ENCODE data around the gene COL17A1.

Gene COL17A1

DNA sequence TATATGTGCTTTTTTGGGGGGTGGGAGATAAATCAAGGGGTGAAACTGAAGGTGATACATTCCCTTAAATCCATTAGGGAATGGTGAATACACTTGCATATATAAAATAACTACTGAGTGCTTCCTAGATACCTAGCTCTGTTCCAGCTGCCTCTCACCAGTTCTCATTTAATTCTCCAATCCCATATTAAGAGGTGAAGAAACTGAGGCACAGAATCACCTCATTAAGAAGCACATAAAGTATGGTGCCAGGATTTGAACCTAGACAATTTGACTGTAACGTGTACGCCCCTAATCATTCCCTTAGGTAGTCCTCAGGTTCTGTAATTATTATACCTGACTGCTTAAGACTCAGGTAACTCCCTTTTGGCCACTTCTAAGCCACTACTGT is 34.8 kb upstream of the COL17A1 start:
- peak overlapping the region; percentile 91 for H3K4me2 ChIP-seq (ENCODE audit: low read length)
- H3K27ac ChIP-seq (ENCODE audit: low read depth, low read length), result peak overlapping the region; percentile 99
- no peak overlapping the region for H2AFZ ChIP-seq (ENCODE audit: insufficient read depth, low read length, poor library complexity)
- no peaks in the 10 kb centered on the region for H3K27me3 ChIP-seq (ENCODE audit: insufficient read depth, low read length)
- no peak overlapping the region for H3K4ac ChIP-seq (ENCODE audit: low read depth, low read length)
- H2BK5ac ChIP-seq (ENCODE audit: low read depth, low read length, poor library complexity), result no peak overlapping the region
- no peak overlapping the region for H2BK12ac ChIP-seq (ENCODE audit: low read length)
- H3K79me2 ChIP-seq (ENCODE audit: control insufficient read depth, insufficient read depth, low read length, poor library complexity), result peaks cover 3% of the 10 kb centered on the region
- H2BK120ac ChIP-seq (ENCODE audit: insufficient read depth, low read length, poor library complexity), result no peak overlapping the region
- DNase-seq, result no peak
- no peak overlapping the region for H3K23ac ChIP-seq (ENCODE audit: low read length)
- no peak overlapping the region for H3K4me3 ChIP-seq (ENCODE audit: low read depth, low read length)
- no peak overlapping the region for H3K18ac ChIP-seq (ENCODE audit: low read length)
- no peak overlapping the region for H4K12ac ChIP-seq (ENCODE audit: low read depth, low read length)
- no peak overlapping the region for H3K9ac ChIP-seq (ENCODE audit: low read length)
- no CpG with 5 or more reads among the region's 2 CpGs for WGBS (ENCODE audit: extremely low coverage, insufficient coverage, insufficient read length)
- H3K79me1 ChIP-seq (ENCODE audit: low read length), result peaks cover 11% of the 10 kb centered on the region
- H3K4me1 ChIP-seq (ENCODE audit: control insufficient read depth in 1 of 2, insufficient read depth in 2 of 2, low read length in 2 of 2), result peaks cover 0 to 2% of the 10 kb centered on the region in 2 experiments
- no peak overlapping the region for H3K14ac ChIP-seq (ENCODE audit: low read length)
- H3K36me3 ChIP-seq (ENCODE audit: control insufficient read depth in 1 of 2, insufficient read depth in 2 of 2, low read length in 2 of 2), result no peaks in the 10 kb centered on the region
- H3K9me3 ChIP-seq (ENCODE audit: insufficient read depth, low read depth, low read length), result no peaks in the 10 kb centered on the region
- no peak overlapping the region for H4K91ac ChIP-seq (ENCODE audit: low read depth, low read length)
- no peak overlapping the region for H2AK5ac ChIP-seq (ENCODE audit: low read length)
- peak overlapping the region; percentile 35 for H4K8ac ChIP-seq (ENCODE audit: low read depth, low read length)

DNA sequence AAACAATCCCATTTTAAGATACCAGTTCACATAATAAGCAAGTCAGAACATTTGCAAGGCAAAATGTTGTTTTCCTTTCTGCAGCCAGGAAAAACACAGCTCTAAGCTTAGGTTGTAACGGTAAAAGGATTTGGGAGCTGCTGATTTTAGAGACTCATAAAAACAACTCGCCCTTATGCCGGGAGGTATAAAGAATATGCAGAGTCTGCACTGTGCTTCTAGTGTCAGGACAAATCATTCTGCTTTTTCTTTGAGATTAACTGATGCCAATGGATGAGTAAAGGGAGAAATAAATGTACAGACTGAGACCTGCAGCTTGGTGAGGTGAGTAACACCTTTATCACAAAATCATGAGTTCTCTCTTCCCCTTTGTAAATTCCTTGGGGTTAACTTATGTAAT is 34.3 kb upstream of the COL17A1 start:
- Histone ChIP-seq H3K4me1 (ENCODE audit: control insufficient read depth in 1 of 2, insufficient read depth in 2 of 2, low read length in 2 of 2) (peaks cover 0 to 2% of the 10 kb centered on the region in 2 experiments), H3K4me3 (ENCODE audit: low read depth, low read length) (no peak overlapping the region), H2AFZ (ENCODE audit: insufficient read depth, low read length, poor library complexity) (no peak overlapping the region), H3K9ac (ENCODE audit: low read length) (no peak overlapping the region), H3K18ac (ENCODE audit: low read length) (no peak overlapping the region), H3K4me2 (ENCODE audit: low read length) (no peak overlapping the region), H3K79me1 (ENCODE audit: low read length) (peaks cover 11% of the 10 kb centered on the region), H3K27ac (ENCODE audit: low read depth, low read length) (no peak overlapping the region), H3K14ac (ENCODE audit: low read length) (no peak overlapping the region), H2BK120ac (ENCODE audit: insufficient read depth, low read length, poor library complexity) (no peak overlapping the region), H3K9me3 (ENCODE audit: insufficient read depth, low read depth, low read length) (no peaks in the 10 kb centered on the region), H4K91ac (ENCODE audit: low read depth, low read length) (no peak overlapping the region), H2BK5ac (ENCODE audit: low read depth, low read length, poor library complexity) (no peak overlapping the region), H2AK5ac (ENCODE audit: low read length) (no peak overlapping the region), H3K23ac (ENCODE audit: low read length) (no peak overlapping the region), H3K36me3 (ENCODE audit: control insufficient read depth in 1 of 2, insufficient read depth in 2 of 2, low read length in 2 of 2) (no peaks in the 10 kb centered on the region), H3K27me3 (ENCODE audit: insufficient read depth, low read length) (no peaks in the 10 kb centered on the region), H4K8ac (ENCODE audit: low read depth, low read length) (no peak overlapping the region), H3K79me2 (ENCODE audit: control insufficient read depth, insufficient read depth, low read length, poor library complexity) (peaks cover 3% of the 10 kb centered on the region), H3K4ac (ENCODE audit: low read depth, low read length) (no peak overlapping the region), H2BK12ac (ENCODE audit: low read length) (peak overlapping the region; percentile 5), H4K12ac (ENCODE audit: low read depth, low read length) (no peak overlapping the region)
- WGBS (ENCODE audit: extremely low coverage, insufficient coverage, insufficient read length), result no CpG with 5 or more reads among the region's 3 CpGs
- DNase-seq, result peak; percentile 15 to 74

DNA sequence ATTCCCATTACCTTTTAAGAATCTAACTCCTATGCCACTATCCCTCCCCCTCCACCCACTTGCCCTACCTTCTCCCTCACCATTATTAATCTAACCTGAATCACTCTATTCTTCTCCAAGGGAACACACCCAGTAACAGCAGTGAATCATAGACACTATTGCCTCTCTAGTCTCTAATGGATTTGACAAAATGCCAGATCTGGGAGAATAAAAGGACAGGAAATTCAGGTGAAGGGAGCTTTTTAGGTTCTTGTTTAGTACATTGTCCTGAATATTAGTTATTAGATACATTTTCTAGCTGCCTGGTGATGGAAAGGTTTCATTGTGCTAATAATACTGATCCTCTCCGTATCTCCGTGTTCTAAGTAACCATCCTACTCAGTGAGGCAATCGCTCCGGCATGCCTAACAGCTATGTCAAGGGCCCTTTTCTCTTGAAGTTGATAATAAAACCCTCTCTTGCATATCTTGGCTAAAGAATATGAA is 32.2 kb upstream of the COL17A1 start:
- H2BK5ac ChIP-seq (ENCODE audit: low read depth, low read length, poor library complexity), result no peak overlapping the region
- no peak overlapping the region for H3K27ac ChIP-seq (ENCODE audit: low read depth, low read length)
- no peak overlapping the region for H4K8ac ChIP-seq (ENCODE audit: low read depth, low read length)
- H4K12ac ChIP-seq (ENCODE audit: low read depth, low read length), result no peak overlapping the region
- no peak overlapping the region for H3K4me3 ChIP-seq (ENCODE audit: low read depth, low read length)
- H3K27me3 ChIP-seq (ENCODE audit: insufficient read depth, low read length), result no peaks in the 10 kb centered on the region
- H3K4me1 ChIP-seq (ENCODE audit: control insufficient read depth in 1 of 2, insufficient read depth in 2 of 2, low read length in 2 of 2), result peaks cover 0 to 2% of the 10 kb centered on the region in 2 experiments
- no peaks in the 10 kb centered on the region for H3K36me3 ChIP-seq (ENCODE audit: control insufficient read depth in 1 of 2, insufficient read depth in 2 of 2, low read length in 2 of 2)
- WGBS (ENCODE audit: extremely low coverage, insufficient coverage, insufficient read length), result no CpG with 5 or more reads among the region's 4 CpGs
- no peak overlapping the region for H3K23ac ChIP-seq (ENCODE audit: low read length)
- DNase-seq, result peak in 1 of 2 donors; percentile 39
- H4K91ac ChIP-seq (ENCODE audit: low read depth, low read length), result no peak overlapping the region
- no peak overlapping the region for H2BK120ac ChIP-seq (ENCODE audit: insufficient read depth, low read length, poor library complexity)
- H3K4me2 ChIP-seq (ENCODE audit: low read length), result no peak overlapping the region
- H3K14ac ChIP-seq (ENCODE audit: low read length), result no peak overlapping the region
- no peak overlapping the region for H3K18ac ChIP-seq (ENCODE audit: low read length)
- H3K79me1 ChIP-seq (ENCODE audit: low read length), result peaks cover 11% of the 10 kb centered on the region
- peaks cover 3% of the 10 kb centered on the region for H3K79me2 ChIP-seq (ENCODE audit: control insufficient read depth, insufficient read depth, low read length, poor library complexity)
- no peak overlapping the region for H3K4ac ChIP-seq (ENCODE audit: low read depth, low read length)
- H2BK12ac ChIP-seq (ENCODE audit: low read length), result no peak overlapping the region
- H2AFZ ChIP-seq (ENCODE audit: insufficient read depth, low read length, poor library complexity), result no peak overlapping the region
- H3K9me3 ChIP-seq (ENCODE audit: insufficient read depth, low read depth, low read length), result no peaks in the 10 kb centered on the region
- no peak overlapping the region for H3K9ac ChIP-seq (ENCODE audit: low read length)
- no peak overlapping the region for H2AK5ac ChIP-seq (ENCODE audit: low read length)

DNA sequence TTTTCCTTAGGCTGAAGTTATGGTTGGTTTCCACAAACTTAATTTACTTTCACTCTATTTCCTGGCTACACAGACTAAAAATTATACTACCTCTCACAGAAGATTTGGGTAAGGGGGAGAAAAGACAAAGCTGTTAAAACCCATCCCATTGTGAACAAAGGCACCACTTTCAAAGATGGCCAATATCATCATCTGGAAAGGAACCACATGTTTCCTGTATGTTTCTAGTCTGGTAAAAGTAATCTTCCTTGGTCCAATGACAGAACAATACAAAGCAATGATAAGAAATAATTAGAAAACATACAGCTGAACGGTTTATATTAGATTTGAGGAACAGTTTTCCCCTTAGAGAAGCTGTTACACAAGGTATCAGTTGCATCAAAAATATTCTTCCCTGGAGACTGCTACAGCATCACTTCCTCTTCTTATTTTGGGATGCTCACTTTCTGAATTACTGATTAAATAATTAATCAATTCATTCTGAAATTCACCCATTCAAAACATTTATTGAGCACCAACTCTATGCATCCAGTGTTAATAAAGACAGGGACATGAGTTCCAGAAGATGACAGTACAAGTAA is 27.8 kb upstream of the COL17A1 start:
- H4K8ac ChIP-seq (ENCODE audit: low read depth, low read length), result no peak overlapping the region
- peaks cover 4% of the 10 kb centered on the region for H3K79me1 ChIP-seq (ENCODE audit: low read length)
- H3K14ac ChIP-seq (ENCODE audit: low read length), result no peak overlapping the region
- no peak overlapping the region for H3K18ac ChIP-seq (ENCODE audit: low read length)
- H3K23ac ChIP-seq (ENCODE audit: low read length), result no peak overlapping the region
- H2AK5ac ChIP-seq (ENCODE audit: low read length), result no peak overlapping the region
- no peaks in the 10 kb centered on the region for H3K4me1 ChIP-seq (ENCODE audit: control insufficient read depth in 1 of 2, insufficient read depth in 2 of 2, low read length in 2 of 2)
- no peak overlapping the region for H3K9ac ChIP-seq (ENCODE audit: low read length)
- WGBS (ENCODE audit: extremely low coverage, insufficient coverage, insufficient read length), result no CpG with 5 or more reads among the region's 1 CpG
- no peak for DNase-seq
- no peak overlapping the region for H2BK120ac ChIP-seq (ENCODE audit: insufficient read depth, low read length, poor library complexity)
- no peaks in the 10 kb centered on the region for H3K9me3 ChIP-seq (ENCODE audit: insufficient read depth, low read depth, low read length)
- H3K27me3 ChIP-seq (ENCODE audit: insufficient read depth, low read length), result no peaks in the 10 kb centered on the region
- no peak overlapping the region for H3K27ac ChIP-seq (ENCODE audit: low read depth, low read length)
- no peak overlapping the region for H3K4ac ChIP-seq (ENCODE audit: low read depth, low read length)
- H4K91ac ChIP-seq (ENCODE audit: low read depth, low read length), result no peak overlapping the region
- H3K36me3 ChIP-seq (ENCODE audit: control insufficient read depth in 1 of 2, insufficient read depth in 2 of 2, low read length in 2 of 2), result peaks cover 0 to 1% of the 10 kb centered on the region in 2 experiments
- H2BK12ac ChIP-seq (ENCODE audit: low read length), result no peak overlapping the region
- no peak overlapping the region for H4K12ac ChIP-seq (ENCODE audit: low read depth, low read length)
- no peaks in the 10 kb centered on the region for H3K79me2 ChIP-seq (ENCODE audit: control insufficient read depth, insufficient read depth, low read length, poor library complexity)
- H3K4me2 ChIP-seq (ENCODE audit: low read length), result no peak overlapping the region
- no peak overlapping the region for H3K4me3 ChIP-seq (ENCODE audit: low read depth, low read length)
- no peak overlapping the region for H2AFZ ChIP-seq (ENCODE audit: insufficient read depth, low read length, poor library complexity)
- H2BK5ac ChIP-seq (ENCODE audit: low read depth, low read length, poor library complexity), result no peak overlapping the region
